ENCODE measurements around the gene HES4.
"Not testable (repeated sequence)": the region's sequence is repeated elsewhere in the genome, so short reads cannot be mapped to it uniquely, and the experiment has no call there.

HES4 gene

GRCh38 chr1:1033009-1033587 lies 33.2 kb upstream of the HES4 start:
- DNase-seq = peak; percentile 97

- DNase-seq = peak; percentile 51
These were observed 32.5 kb upstream of the HES4 start for GRCh38 chr1:1032424-1032823.

GRCh38 chr1:1031659-1032235 lies 31.9 kb upstream of the HES4 start:
- DNase-seq = no peak

GRCh38 chr1:1030867-1031658 lies 31.2 kb upstream of the HES4 start:
- DNase-seq = not testable (repeated sequence)

GRCh38 chr1:1027791-1028190 lies 27.9 kb upstream of the HES4 start:
- no peak for DNase-seq

- no peak for DNase-seq
These were observed 26.9 kb upstream of the HES4 start for GRCh38 chr1:1026599-1027413.

- no peak for DNase-seq
These were observed 25.8 kb upstream of the HES4 start for GRCh38 chr1:1025730-1026129.

- DNase-seq = no peak
These were observed 25.1 kb upstream of the HES4 start for GRCh38 chr1:1024771-1025699.

GRCh38 chr1:1024149-1024770 lies 24.4 kb upstream of the HES4 start:
- DNase-seq = no peak

GRCh38 chr1:1023700-1024099 lies 23.8 kb upstream of the HES4 start:
- no peak for DNase-seq

- DNase-seq = no peak
These were observed 22.6 kb upstream of the HES4 start for GRCh38 chr1:1022302-1023009.

- no peak for DNase-seq
These were observed 22.0 kb upstream of the HES4 start for GRCh38 chr1:1021920-1022259.

GRCh38 chr1:1021010-1021919 lies 21.4 kb upstream of the HES4 start:
- peak; percentile 64 for DNase-seq

- DNase-seq = no peak
These were observed 20.6 kb upstream of the HES4 start for GRCh38 chr1:1020415-1021009.

GRCh38 chr1:1020000-1020404 lies 20.1 kb upstream of the HES4 start, which contains the start of gene AGRN:
TSS of gene AGRN (plus strand) at chr1:1020120. CDS start at chr1:1020173, 53 bp downstream.
- no peak for DNase-seq

- DNase-seq = peak; percentile 70
These were observed 19.5 kb upstream of the HES4 start for GRCh38 chr1:1019122-1019999.

GRCh38 chr1:1018321-1018685 lies 18.4 kb upstream of the HES4 start:
- not testable (repeated sequence) for DNase-seq

All from DMS153 (cell line).